Aorta (tissue), 5 donors: ENCODE data around the gene GSKIP. TPM values are rescaled to one million over a fixed set of nuclear protein-coding genes. Genes with fewer than 3 reads are reported as not detected.
A peak's percentile ranks its signal among the peaks of the same experiment; 100 is the strongest.

Source experiments
- ATAC-seq: fragments of 200-7000 bp; cut with Tn5 transposase; one replicate; pipeline ENCODE4 v1.9.1; 2022; ENCODE audit warnings: moderate library complexity; ENCODE audit not compliant: low FRiP score
- DNase-seq, 2 donors: peaks; one replicate each; pipeline ENCODE4 v3.0.0-alpha.2; 2020
- H3K27ac ChIP-seq, 2 donors: one replicate each; pipeline ENCODE4 v1.5.1; 2013; ENCODE audit warnings: low read length in 2 of 2, mild to moderate bottlenecking in 2 of 2, moderate library complexity in 2 of 2, control low read depth in 1 of 2, inconsistent platforms in 1 of 2, low read depth in 1 of 2
- H3K27me3 ChIP-seq, 2 donors: one replicate each; pipeline ENCODE4 v1.6.1; 2013; ENCODE audit warnings: control low read depth in 1 of 2, low read length in 1 of 2, mild to moderate bottlenecking in 1 of 2, moderate library complexity in 1 of 2; ENCODE audit not compliant: insufficient read depth in 2 of 2, control insufficient read depth in 1 of 2
- H3K36me3 ChIP-seq, 2 donors: one replicate each; pipeline ENCODE4 v1.6.1; 2013; ENCODE audit warnings: control low read depth in 1 of 2, low read length in 1 of 2, mild to moderate bottlenecking in 1 of 2; ENCODE audit not compliant: insufficient read depth in 2 of 2, control insufficient read depth in 1 of 2
- H3K4me1 ChIP-seq, 2 donors: one replicate each; pipeline ENCODE4 v1.6.1; 2013; ENCODE audit warnings: low read length in 2 of 2, control low read depth in 1 of 2, mild to moderate bottlenecking in 1 of 2, moderate library complexity in 1 of 2; ENCODE audit not compliant: insufficient read depth in 2 of 2, control insufficient read depth in 1 of 2
- H3K4me3 ChIP-seq, 2 donors: one replicate each; pipeline ENCODE4 v1.5.1; 2013; ENCODE audit warnings: low read length in 2 of 2, control low read depth in 1 of 2, mild to moderate bottlenecking in 1 of 2
- H3K9me3 ChIP-seq: one replicate; pipeline ENCODE4 v1.6.1; 2013; ENCODE audit warnings: mild to moderate bottlenecking, low read length; ENCODE audit not compliant: control insufficient read depth
- WGBS, 2 donors: extraction: QIAGEN DNeasy Blood & Tissue Kit; methylation state at CpG; one replicate each; pipeline ENCODE4 v1.1.7; 2013; 5-methylcytosine and 5-hydroxymethylcytosine counted together
- intact Hi-C, 2 donors: fragments of 100-400 bp; cut with DNase I; formaldehyde crosslinking; loops; one replicate each; pipeline versions ENCODE4 v1.14.2 to v1.15.0; 2022
- polyA plus RNA-seq, 2 donors: library from polyadenylated mRNA; stranded (reverse); fragments of 200-250 nt; gene quantifications; one replicate each; pipeline ENCODE4 v1.2.3, GENCODE V29; 2013
- total RNA-seq, 2 donors: library from RNA; stranded (reverse); fragmentation: NEBNext Ultra II Directional; extraction: Animal tissue kit (Norgen Biotek cat#: 25700); gene quantifications; one replicate each; pipeline ENCODE4 v1.2.1, GENCODE V29; 2021
- donor health status: healthy with polysubstance abuse.
- donor health status: Bipolar disorder and iron deficiency.
- donor health status: DM: no; HTN: no; CAD: no.
- donor health status: DM: no; HTN: no; CAD: no.
- donor health status: DM: yes; HTN: yes; CAD: no.

The GSKIP gene
- total and polyA plus RNA-seq, 4 donors, result 11.2 to 43.1 (median 15.5) TPM

GRCh38 chr14:96384740-96385139 lies 21.4 kb downstream of the GSKIP start:
- Histone ChIP-seq H3K4me1 (no peaks in the 10 kb centered on the region), H3K36me3 (peaks cover 0 to 8% of the 10 kb centered on the region in 2 donors), H3K27ac (no peak overlapping the region), H3K27me3 (no peaks in the 10 kb centered on the region), H3K9me3 (no peaks in the 10 kb centered on the region), H3K4me3 (no peak overlapping the region)
- 69 to 82% methylated on average over 1 of the region's 1 CpG for WGBS, 2 donors
- intact Hi-C loops, result no loop called here
- ATAC-seq (no peak), DNase-seq (no peak)

DNA sequence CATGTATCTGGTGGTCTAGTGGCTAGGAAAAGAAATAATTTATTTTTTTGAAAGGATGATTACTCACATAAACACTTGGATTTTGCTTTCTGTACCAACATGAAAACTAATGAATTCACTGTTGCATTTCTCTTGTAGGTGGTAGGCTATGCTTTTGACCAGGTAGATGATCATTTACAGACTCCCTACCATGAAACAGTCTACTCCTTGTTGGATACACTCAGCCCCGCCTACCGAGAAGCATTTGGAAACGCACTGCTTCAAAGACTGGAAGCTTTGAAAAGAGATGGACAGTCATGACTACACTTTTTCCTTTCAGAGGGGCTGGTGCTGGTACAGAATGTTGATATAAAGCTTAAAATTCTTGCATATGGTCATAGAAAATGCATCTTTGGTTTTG lies 22.1 kb downstream of the GSKIP start:
- intact Hi-C loops, result no loop called here
- DNase-seq (no peak), ATAC-seq (no peak)
- Histone ChIP-seq H3K4me1 (no peaks in the 10 kb centered on the region), H3K27ac (no peak overlapping the region), H3K4me3 (no peak overlapping the region), H3K27me3 (no peaks in the 10 kb centered on the region), H3K9me3 (no peaks in the 10 kb centered on the region), H3K36me3 (peaks cover 0 to 8% of the 10 kb centered on the region in 2 donors)
- 90% methylated on average over 3 of the region's 3 CpGs for WGBS, 2 donors

GRCh38 chr14:96390965-96391292 lies 27.6 kb downstream of the GSKIP start:
- DNase-seq (no peak), ATAC-seq (no peak)
- H3K27ac ChIP-seq, result no peak overlapping the region
- WGBS, 2 donors, result 5% methylated on average over 13 of the region's 13 CpGs
- no peaks in the 10 kb centered on the region for H3K27me3 ChIP-seq
- no peaks in the 10 kb centered on the region for H3K9me3 ChIP-seq
- intact Hi-C loops, result loop anchor here in 1 of 2 donors (1.0 kb wide), 1 partner anchor 28 kb away; the partner anchor contains the start of genes ATG2B and GSKIP
- peak overlapping the region; percentile 4 to 15 for H3K4me3 ChIP-seq
- H3K4me1 ChIP-seq, result no peaks in the 10 kb centered on the region
- H3K36me3 ChIP-seq, result peaks cover 0 to 3% of the 10 kb centered on the region in 2 donors

DNA sequence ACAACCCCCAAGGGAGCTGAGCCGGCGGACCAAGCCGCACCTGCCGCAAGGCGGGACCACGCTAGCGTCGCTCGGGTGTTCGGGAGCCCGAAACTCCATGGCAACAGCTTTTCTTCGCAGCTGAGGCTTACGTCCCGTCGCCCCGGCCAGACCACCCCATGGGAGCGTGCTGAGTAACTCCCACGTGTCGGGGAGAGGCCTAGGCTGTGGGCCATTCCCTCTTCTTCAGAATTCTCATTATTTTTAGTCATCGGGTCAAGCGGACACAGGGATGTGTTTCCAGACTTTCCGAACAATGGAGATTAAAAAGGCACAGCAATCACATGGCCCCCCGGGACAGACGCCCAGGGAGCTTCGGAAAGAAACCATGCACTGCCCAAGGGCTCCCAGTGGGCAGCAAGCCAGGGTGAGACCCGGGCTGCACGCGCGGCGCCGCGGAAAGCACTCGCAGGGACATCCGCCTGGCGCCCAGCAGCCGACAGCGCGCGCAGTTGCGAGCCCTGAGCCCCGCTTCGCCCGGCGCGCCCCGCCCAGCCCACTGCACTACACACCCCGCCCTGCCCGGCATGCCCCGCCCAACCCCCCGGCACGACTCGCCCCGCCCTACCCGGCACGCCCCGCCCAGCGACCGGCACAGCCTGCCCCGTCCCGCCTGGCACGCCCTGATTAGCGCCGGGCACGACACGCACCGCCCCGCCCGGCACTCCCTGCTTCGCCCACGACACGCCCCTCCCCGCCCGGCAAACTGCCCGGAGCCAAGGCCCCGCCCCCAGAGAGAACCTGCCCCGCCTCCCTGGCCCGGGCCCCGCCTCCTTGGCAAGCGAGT lies 28.2 kb downstream of the GSKIP start:
- H3K36me3 ChIP-seq, result peaks cover 0 to 3% of the 10 kb centered on the region in 2 donors
- H3K9me3 ChIP-seq, result no peaks in the 10 kb centered on the region
- peak; percentile 98 to 99 for DNase-seq
- H3K27ac ChIP-seq, result no peak overlapping the region
- no peaks in the 10 kb centered on the region for H3K27me3 ChIP-seq
- H3K4me3 ChIP-seq, result peak overlapping the region; percentile 19 to 85
- intact Hi-C loops, result loop anchor here in 1 of 2 donors (1.0 kb wide), 1 partner anchor 28 kb away; the partner anchor contains the start of genes ATG2B and GSKIP
- WGBS, 2 donors, result 0 to 1% methylated on average over 71 to 79 of the region's 79 CpGs
- H3K4me1 ChIP-seq, result no peaks in the 10 kb centered on the region
- ATAC-seq, result peak; percentile 99

- H3K36me3 ChIP-seq, result no peaks in the 10 kb centered on the region
- ATAC-seq (no peak), DNase-seq (no peak)
- no peak overlapping the region for H3K4me3 ChIP-seq
- no peak overlapping the region for H3K27ac ChIP-seq
- H3K9me3 ChIP-seq, result no peaks in the 10 kb centered on the region
- WGBS, 2 donors, result 84 to 88% methylated on average over 5 of the region's 5 CpGs
- intact Hi-C loops, result no loop called here
- no peaks in the 10 kb centered on the region for H3K27me3 ChIP-seq
- no peaks in the 10 kb centered on the region for H3K4me1 ChIP-seq
These were observed 29.9 kb downstream of the GSKIP start for GRCh38 chr14:96393071-96393691.

- intact Hi-C loops, result no loop called here
- H3K9me3 ChIP-seq, result no peaks in the 10 kb centered on the region
These were observed 30.9 kb downstream of the GSKIP start for GRCh38 chr14:96394047-96394815.

GRCh38 chr14:96398432-96398831 lies 35.1 kb downstream of the GSKIP start:
- no peak overlapping the region for H3K4me3 ChIP-seq
- H3K4me1 ChIP-seq, result no peaks in the 10 kb centered on the region
- DNase-seq (no peak), ATAC-seq (no peak)
- 89 to 91% methylated on average over 8 of the region's 8 CpGs for WGBS, 2 donors
- no peaks in the 10 kb centered on the region for H3K36me3 ChIP-seq
- H3K27ac ChIP-seq, result no peak overlapping the region
- H3K9me3 ChIP-seq, result no peaks in the 10 kb centered on the region
- H3K27me3 ChIP-seq, result no peaks in the 10 kb centered on the region
- intact Hi-C loops, result no loop called here

More at GRCh38 chr14:96394047-96394815, 30.9 kb downstream of the GSKIP start:
- ATAC-seq (no peak), DNase-seq (no peak)
- H3K36me3 ChIP-seq, result no peaks in the 10 kb centered on the region
- H3K27ac ChIP-seq, result no peak overlapping the region
- no peaks in the 10 kb centered on the region for H3K27me3 ChIP-seq
- WGBS, 2 donors, result 66 to 69% methylated on average over 7 of the region's 7 CpGs
- H3K4me1 ChIP-seq, result no peaks in the 10 kb centered on the region
- no peak overlapping the region for H3K4me3 ChIP-seq

- WGBS, 2 donors, result 70 to 78% methylated on average over 5 of the region's 5 CpGs
- Histone ChIP-seq H3K4me1 (no peaks in the 10 kb centered on the region), H3K36me3 (no peaks in the 10 kb centered on the region), H3K4me3 (no peak overlapping the region), H3K27ac (no peak overlapping the region), H3K27me3 (no peaks in the 10 kb centered on the region), H3K9me3 (no peaks in the 10 kb centered on the region)
- ATAC-seq (no peak), DNase-seq (no peak)
- intact Hi-C loops, result no loop called here
These were observed 35.6 kb downstream of the GSKIP start for GRCh38 chr14:96398921-96399320.
